HuH-7.5 (cell line): ENCODE results near the gene CYP17A1.
"Not testable (repeated sequence)": the region's sequence is repeated elsewhere in the genome, so short reads cannot be mapped to it uniquely, and the experiment has no call there.

Experiments
- DNase-seq: peaks from one replicate; pipeline ENCODE4 v3.0.0; 2011; ENCODE audit warnings: low spot score

Gene CYP17A1

DNA sequence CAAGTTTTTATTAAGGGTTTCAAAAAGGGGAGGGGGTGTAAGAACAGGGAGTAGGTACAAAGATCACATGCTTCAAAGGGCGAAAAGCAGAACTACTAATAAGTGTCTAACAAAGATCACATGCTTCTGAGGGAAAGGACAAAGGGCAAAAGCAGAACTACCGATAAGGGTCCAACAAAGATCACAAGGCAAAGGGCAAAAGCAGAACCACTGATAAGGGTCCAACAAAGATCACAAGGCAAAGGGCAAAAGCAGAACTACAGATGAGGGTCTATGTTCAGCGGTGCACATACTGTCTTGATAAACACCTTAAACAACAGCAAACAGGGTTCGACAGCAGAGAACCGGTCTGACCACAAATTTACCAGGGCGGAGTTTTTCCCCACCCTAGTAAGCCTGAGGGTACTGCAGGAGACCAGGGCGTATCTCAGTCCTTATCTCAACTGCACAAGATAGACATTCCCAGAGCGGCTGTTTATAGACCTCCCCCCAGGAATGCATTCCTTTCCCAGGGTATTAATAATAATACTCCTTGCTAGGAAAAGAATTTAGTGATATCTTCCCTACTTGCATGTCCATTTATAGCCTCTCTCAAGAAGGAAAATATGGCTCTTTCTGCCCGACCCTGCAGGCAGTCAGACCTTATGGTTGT lies 1.2 kb upstream of the CYP17A1 start:
- DNase-seq: not testable (repeated sequence)

DNA sequence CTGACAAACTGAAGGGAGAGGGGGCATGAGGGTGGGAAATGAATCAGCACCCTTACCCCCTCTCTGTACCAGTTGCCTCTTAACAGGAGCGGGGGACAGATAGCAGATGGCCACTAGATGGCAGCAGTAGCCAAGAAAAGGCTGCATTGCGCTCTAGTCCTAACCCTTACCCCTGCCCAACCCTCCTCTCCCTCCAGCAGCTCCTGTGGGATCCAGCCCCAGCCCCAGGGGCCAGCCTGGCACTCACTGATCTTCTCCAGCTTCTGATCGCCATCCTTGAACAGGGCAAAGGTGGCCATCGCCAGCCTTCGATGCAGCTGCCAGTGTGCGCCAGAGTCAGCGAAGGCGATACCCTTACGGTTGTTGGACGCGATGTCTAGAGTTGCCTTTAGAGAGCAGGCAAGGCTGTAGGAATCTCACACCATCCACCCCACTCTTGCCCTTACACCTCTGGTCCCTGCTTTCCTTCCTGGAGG lies 2.2 kb downstream of the CYP17A1 start:
- DNase-seq: peak; percentile 79

GRCh38 chr10:102834143-102834542 lies 3.1 kb downstream of the CYP17A1 start:
- DNase-seq: no peak

- DNase-seq: no peak
Measured at GRCh38 chr10:102832987-102833386, 4.2 kb downstream of the CYP17A1 start.

DNA sequence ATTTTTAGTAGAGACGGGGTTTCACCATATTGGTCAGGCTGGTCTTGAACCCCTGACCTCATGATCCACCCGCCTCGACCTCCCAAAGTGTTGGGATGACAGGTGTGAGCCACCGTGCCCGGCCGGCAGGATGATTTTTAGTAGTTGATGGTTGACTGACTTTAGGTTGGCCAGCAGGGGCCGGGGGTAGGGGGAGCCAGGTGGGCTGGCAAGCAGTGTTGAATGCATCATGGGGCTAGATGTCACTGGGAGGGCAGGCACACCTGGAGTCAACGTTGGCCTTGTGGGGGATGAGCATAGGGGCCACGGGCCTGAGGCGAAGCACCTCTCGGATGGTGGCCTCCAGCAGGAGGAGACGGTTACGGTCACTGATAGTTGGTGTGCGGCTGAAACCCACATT lies 5.0 kb downstream of the CYP17A1 start:
- DNase-seq: no peak

DNA sequence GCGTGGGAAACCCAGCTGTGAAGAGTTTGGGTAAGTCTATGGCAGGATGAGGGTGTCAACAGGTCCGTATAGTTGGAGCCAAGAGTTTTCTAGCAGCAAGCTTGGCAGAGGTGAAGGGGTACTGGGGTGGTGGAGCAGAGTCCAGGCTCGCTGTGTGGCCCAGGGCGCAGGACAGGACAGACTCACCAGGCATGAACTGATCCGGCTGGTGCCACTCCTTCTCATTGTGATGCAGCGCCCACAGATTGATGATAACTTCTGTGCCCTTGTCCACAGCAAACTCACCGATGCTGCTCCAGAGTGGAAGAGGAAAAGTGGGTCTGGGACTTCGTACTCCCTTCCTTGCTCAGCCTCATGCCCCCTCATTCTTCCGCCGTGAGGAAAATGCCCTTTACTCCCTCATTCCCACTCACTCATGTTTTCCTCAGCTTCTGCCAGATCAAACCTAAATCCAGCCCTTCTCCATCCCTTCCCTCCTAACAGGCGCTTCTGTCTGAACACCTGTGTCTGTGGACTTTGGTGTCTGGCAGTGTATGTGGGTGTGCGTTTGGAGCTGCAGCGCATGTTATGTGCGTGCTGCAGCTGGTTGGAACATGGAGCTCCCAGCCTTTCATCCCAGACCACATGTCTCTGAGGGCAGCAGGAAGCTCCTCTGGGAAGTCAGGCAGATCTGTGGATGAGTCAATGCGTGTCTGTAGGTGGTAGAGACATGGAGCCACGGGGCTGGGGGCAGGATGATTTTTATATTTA lies 5.7 kb downstream of the CYP17A1 start:
- DNase-seq: no peak

- DNase-seq: no peak
Measured at GRCh38 chr10:102827597-102827975, 9.6 kb downstream of the CYP17A1 start.

GRCh38 chr10:102826148-102826796 lies 10.9 kb downstream of the CYP17A1 start:
- DNase-seq: no peak

- DNase-seq: no peak
Measured at GRCh38 chr10:102824664-102825063, 12.5 kb downstream of the CYP17A1 start.

DNA sequence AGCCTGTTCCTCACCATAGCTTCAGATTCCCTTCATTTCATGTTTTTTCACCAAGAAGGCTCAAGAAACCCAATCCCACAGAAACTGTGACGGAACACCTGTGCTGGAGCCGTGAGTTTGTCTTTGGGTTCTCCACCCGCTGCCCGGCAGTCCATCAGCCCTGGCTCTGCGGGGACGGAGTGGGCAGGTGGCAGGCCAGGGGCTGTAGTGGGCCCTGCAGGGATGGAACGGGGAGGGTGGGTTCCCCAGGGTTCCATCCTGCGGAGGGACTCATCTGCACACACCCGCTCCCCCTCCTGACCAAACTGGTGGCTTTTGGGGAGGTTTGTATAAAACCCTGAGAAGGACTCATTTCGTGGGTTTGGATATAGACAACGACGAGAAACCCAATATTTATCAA lies 15.0 kb downstream of the CYP17A1 start:
- no peak for DNase-seq

- DNase-seq: not testable (repeated sequence)
Measured at GRCh38 chr10:102820008-102820407, 17.2 kb downstream of the CYP17A1 start.

- no peak for DNase-seq
Measured at GRCh38 chr10:102819054-102819453, 18.2 kb downstream of the CYP17A1 start.

GRCh38 chr10:102817175-102817574 lies 20.0 kb downstream of the CYP17A1 start:
- no peak for DNase-seq

GRCh38 chr10:102815790-102816549 lies 21.2 kb downstream of the CYP17A1 start:
- no peak for DNase-seq

GRCh38 chr10:102814873-102815661 lies 22.1 kb downstream of the CYP17A1 start:
- peak; percentile 51 for DNase-seq

- DNase-seq: peak; percentile 49
Measured at GRCh38 chr10:102814453-102814871, 22.8 kb downstream of the CYP17A1 start.

DNA sequence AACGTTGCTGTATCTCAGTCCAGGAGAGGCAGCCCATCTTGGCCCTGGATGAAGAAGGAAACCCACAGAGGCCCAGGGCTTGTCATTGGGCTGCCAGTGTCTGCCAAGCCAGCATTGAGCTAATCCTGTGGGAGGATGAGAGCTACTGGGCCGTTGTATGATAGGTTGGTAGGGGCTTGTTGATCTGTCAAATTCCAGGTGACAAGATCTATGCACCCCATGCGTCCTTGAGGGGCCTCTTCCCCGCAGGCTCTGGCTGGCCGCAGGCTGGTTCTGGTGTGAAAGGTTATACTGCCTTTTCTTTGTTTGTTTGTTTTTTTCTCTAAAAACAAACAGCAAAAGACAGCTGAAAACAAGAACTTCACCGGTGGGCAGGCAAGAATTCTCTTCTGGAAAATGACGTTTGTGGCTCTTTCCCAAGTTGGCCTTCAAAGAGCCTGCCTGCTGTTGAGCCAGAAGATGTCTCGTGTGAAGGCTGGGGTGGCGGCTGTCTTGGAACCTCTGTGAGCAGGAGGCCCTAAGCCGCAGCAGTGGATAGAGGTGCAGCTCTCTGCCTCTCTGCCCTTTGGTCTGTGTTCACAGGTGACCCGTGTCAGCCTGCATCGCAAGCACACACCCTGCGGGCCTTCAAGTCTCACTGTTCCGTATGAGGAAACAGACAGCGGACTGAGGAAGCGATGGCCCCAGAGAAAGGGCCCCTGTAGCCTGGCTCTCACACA lies 23.3 kb downstream of the CYP17A1 start:
- DNase-seq: peak; percentile 51

DNA sequence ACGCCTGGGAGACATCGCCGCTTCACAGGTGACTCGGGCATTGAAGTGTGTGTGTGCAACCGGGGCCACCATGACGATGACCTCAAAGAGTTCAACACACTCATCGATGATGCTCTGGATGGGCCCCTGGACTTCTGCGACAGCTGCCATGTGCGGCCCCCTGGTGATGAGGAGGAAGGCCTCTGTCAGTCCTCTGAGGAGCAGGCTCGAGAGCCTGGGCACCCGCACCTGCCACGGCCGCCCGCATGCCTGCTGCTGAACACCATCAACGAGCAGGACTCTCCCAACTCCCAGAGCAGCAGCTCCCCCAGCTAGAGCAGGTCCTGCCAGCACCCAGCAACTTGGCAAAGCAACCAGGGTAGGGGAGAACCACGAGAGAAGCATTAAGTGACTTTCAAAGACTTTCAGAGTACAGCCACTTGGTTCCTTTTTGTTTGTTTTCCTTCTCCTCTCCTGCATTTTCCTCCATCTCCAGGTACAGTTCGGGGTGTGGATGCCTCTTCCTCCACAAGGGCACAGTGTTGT lies 24.1 kb downstream of the CYP17A1 start:
- no peak for DNase-seq

DNA sequence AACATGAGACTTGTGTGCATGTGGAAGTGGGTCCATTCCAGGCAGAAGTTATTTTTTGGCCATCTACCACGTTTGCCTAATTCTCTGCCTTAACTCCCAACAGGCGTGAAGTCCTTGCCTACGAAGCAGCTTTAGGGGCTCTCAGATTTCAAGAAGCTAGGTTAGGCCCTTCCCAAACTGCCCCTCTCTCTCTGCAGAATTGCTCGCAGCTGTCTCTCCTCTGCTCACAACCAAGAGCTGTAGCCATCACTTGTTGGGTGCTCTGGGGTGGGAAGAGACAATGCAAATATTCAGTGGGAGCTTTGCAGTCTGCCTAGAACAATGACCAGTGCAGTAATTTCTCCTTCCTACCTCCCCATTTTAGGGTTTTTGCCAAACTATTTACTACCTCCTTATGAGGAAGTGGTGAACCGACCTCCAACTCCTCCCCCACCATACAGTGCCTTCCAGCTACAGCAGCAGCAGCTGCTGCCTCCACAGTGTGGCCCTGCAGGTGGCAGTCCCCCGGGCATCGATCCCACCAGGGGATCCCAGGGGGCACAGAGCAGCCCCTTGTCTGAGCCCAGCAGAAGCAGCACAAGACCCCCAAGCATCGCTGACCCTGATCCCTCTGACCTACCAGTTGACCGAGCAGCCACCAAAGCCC lies 24.9 kb downstream of the CYP17A1 start:
- no peak for DNase-seq

DNA sequence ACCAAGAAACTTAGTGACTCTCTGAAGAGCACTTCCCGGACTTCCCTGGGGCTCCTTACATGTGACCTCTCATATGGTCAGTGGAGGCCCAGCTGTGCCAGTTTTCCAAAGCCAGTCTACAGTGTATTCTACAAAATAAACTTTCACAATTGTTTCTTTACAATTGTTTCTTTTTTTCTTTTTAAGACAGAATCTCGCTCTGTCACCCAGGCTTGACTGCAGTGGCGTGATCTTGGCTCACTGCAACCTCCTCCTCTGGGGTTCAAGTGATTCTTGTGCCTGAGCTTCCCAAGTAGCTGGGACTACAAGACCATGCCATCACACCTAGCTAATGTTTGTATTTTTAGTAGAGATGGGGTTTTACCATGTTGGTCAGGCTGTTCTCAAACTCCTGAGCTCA lies 25.9 kb downstream of the CYP17A1 start:
- no peak for DNase-seq
